ENCODE data around the gene HIPK3. TPM values are rescaled to one million over a fixed set of nuclear protein-coding genes. Genes with fewer than 3 reads are reported as not detected.
"Not testable (repeated sequence)": the region's sequence is repeated elsewhere in the genome, so short reads cannot be mapped to it uniquely, and the experiment has no call there.

HIPK3 gene
- 290 TPM for total RNA-seq

- DNase-seq: peak; percentile 74
These were observed at the start of gene HIPK3 for GRCh38 chr11:33257160-33257896. HIPK3 (plus strand) TSS chr11:33257381.

- no peak for DNase-seq
These were observed 49.7 kb upstream of the HIPK3 start for GRCh38 chr11:33207408-33207985.

- no peak for DNase-seq
These were observed 49.0 kb upstream of the HIPK3 start for GRCh38 chr11:33208150-33208549.

GRCh38 chr11:33211153-33211552, 46.0 kb upstream of the HIPK3 start:
- DNase-seq: no peak

GRCh38 chr11:33211580-33211979, 45.6 kb upstream of the HIPK3 start:
- DNase-seq: no peak

GRCh38 chr11:33214187-33214586, 43.0 kb upstream of the HIPK3 start:
- DNase-seq: no peak

- no peak for DNase-seq
These were observed 42.4 kb upstream of the HIPK3 start for GRCh38 chr11:33214767-33215166.

GRCh38 chr11:33216676-33217075, 40.5 kb upstream of the HIPK3 start:
- DNase-seq: not testable (repeated sequence)

- no peak for DNase-seq
These were observed 35.0 kb upstream of the HIPK3 start for GRCh38 chr11:33222052-33222750.

GRCh38 chr11:33225371-33225770, 31.8 kb upstream of the HIPK3 start:
- DNase-seq: no peak

GRCh38 chr11:33227578-33228261, 29.5 kb upstream of the HIPK3 start:
- DNase-seq: no peak

- DNase-seq: no peak
These were observed 22.6 kb upstream of the HIPK3 start for GRCh38 chr11:33234397-33235190.

- no peak for DNase-seq
These were observed 20.1 kb upstream of the HIPK3 start for GRCh38 chr11:33237039-33237597.

- DNase-seq: no peak
These were observed 14.6 kb upstream of the HIPK3 start for GRCh38 chr11:33242575-33242974.

- DNase-seq: not testable (repeated sequence)
These were observed 13.5 kb upstream of the HIPK3 start for GRCh38 chr11:33243654-33244053.

- DNase-seq: no peak
These were observed 8.7 kb upstream of the HIPK3 start for GRCh38 chr11:33248416-33248971.

- no peak for DNase-seq
These were observed 959 bp upstream of the HIPK3 start for GRCh38 chr11:33256031-33256812.

- DNase-seq: no peak
These were observed 395 bp upstream of the HIPK3 start for GRCh38 chr11:33256813-33257159.

- peak; percentile 63 for DNase-seq
These were observed 883 bp downstream of the HIPK3 start for GRCh38 chr11:33257897-33258630.

- no peak for DNase-seq
These were observed 1.5 kb downstream of the HIPK3 start for GRCh38 chr11:33258631-33259205.

Data from occipital lobe (tissue), 2 donors.